Osteoblast (primary cell): ENCODE results near the gene ATXN7. TPM values are rescaled to one million over a fixed set of nuclear protein-coding genes. Genes with fewer than 3 reads are reported as not detected.

Experiments
- DNase-seq: peaks from one replicate; pipeline ENCODE4 v3.0.0; 2011; ENCODE audit warnings: low spot score, mixed read lengths; ENCODE audit not compliant: insufficient read length; ENCODE audit errors: missing footprints
- H2AFZ ChIP-seq: 2 replicates; pipeline ENCODE4 v1.6.0; 2011; ENCODE audit warnings: mild to moderate bottlenecking, low read length
- H3K27ac ChIP-seq: 2 replicates; pipeline ENCODE4 v1.5.1; 2011; ENCODE audit warnings: mild to moderate bottlenecking, low read depth, low read length, moderate library complexity
- H3K27me3 ChIP-seq: 2 replicates; pipeline ENCODE4 v1.6.0; 2012; ENCODE audit warnings: mild to moderate bottlenecking, control low read depth, inconsistent platforms, low read length, moderate library complexity; ENCODE audit not compliant: insufficient read depth
- H3K36me3 ChIP-seq: 2 replicates; pipeline ENCODE4 v1.5.1; 2011; ENCODE audit warnings: mild to moderate bottlenecking, low read length, control low read depth, moderate library complexity; ENCODE audit not compliant: insufficient read depth
- H3K4me1 ChIP-seq: 2 replicates; pipeline ENCODE4 v1.5.1; 2011; ENCODE audit warnings: mild to moderate bottlenecking, low read length, control low read depth, moderate library complexity; ENCODE audit not compliant: insufficient read depth
- H3K4me2 ChIP-seq: 2 replicates; pipeline ENCODE4 v1.6.0; 2011; ENCODE audit warnings: mild to moderate bottlenecking, low read length; ENCODE audit not compliant: insufficient read depth
- H3K4me3 ChIP-seq: fragments of 200-600 bp; sonication (generic); 3 replicates; pipeline ENCODE4 v1.5.1; 2012; ENCODE audit warnings: mild to moderate bottlenecking, low read length, inconsistent platforms; ENCODE audit not compliant: insufficient read depth
- H3K79me2 ChIP-seq: 2 replicates; pipeline ENCODE4 v1.6.0; 2012; ENCODE audit warnings: mild to moderate bottlenecking, low read length, control low read depth, inconsistent platforms; ENCODE audit not compliant: insufficient read depth
- H3K9me3 ChIP-seq: 2 replicates; pipeline ENCODE4 v1.5.1; 2011; ENCODE audit warnings: low read depth, low read length, control low read depth
- H4K20me1 ChIP-seq: 2 replicates; pipeline ENCODE4 v1.6.0; 2012; ENCODE audit warnings: mild to moderate bottlenecking, low read length, control low read depth; ENCODE audit not compliant: insufficient read depth
- total RNA-seq: library from RNA; depleted of rRNA; stranded (reverse); fragments of >200 nt; gene quantifications from 2 replicates; pipeline ENCODE4 v1.2.3, GENCODE V29; 2012
- TF ChIP-seq, protein P1 (sequence below): IDR thresholded peaks from 2 replicates; pipeline ENCODE4 v1.5.1; 2011; ENCODE audit warnings: mild to moderate bottlenecking, low read depth, low read length, moderate library complexity; ENCODE audit errors: extremely low read depth

The ATXN7 gene
- total RNA-seq, 1 donor = 17.0 TPM

DNA sequence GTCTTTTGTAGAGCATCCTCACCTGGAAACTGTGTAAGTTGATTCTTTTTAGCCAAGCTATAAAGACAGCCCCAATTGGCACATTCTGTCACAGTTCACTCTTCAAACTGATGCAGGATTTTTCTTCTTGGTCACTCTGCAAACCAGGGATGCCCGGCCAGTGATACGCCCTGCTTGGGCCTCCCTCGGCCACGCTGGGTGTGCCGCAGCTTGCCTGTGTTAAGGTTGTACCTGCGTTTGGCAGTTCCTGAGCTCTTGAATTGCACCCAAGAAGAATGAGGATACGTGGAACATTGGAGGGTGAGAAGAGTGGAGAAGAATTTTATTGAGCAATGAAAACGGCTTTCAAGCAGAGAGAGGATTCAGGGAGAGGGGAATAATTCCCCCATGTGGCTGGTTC, 109.7 kb downstream of the ATXN7 start:
- Histone ChIP-seq H3K27ac (peak overlapping the region; percentile 65), H3K4me1 (peaks cover 61% of the 10 kb centered on the region), H3K9me3 (no peaks in the 10 kb centered on the region), H2AFZ (no peak overlapping the region), H3K4me2 (no peak overlapping the region), H3K36me3 (peaks cover 13% of the 10 kb centered on the region), H3K4me3 (no peak overlapping the region), H3K27me3 (no peaks in the 10 kb centered on the region), H4K20me1 (peaks cover 15% of the 10 kb centered on the region), H3K79me2 (peaks cover 77% of the 10 kb centered on the region)
- TF ChIP-seq, protein P1, sequence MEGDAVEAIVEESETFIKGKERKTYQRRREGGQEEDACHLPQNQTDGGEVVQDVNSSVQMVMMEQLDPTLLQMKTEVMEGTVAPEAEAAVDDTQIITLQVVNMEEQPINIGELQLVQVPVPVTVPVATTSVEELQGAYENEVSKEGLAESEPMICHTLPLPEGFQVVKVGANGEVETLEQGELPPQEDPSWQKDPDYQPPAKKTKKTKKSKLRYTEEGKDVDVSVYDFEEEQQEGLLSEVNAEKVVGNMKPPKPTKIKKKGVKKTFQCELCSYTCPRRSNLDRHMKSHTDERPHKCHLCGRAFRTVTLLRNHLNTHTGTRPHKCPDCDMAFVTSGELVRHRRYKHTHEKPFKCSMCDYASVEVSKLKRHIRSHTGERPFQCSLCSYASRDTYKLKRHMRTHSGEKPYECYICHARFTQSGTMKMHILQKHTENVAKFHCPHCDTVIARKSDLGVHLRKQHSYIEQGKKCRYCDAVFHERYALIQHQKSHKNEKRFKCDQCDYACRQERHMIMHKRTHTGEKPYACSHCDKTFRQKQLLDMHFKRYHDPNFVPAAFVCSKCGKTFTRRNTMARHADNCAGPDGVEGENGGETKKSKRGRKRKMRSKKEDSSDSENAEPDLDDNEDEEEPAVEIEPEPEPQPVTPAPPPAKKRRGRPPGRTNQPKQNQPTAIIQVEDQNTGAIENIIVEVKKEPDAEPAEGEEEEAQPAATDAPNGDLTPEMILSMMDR = no peak
- DNase-seq = no peak

DNA sequence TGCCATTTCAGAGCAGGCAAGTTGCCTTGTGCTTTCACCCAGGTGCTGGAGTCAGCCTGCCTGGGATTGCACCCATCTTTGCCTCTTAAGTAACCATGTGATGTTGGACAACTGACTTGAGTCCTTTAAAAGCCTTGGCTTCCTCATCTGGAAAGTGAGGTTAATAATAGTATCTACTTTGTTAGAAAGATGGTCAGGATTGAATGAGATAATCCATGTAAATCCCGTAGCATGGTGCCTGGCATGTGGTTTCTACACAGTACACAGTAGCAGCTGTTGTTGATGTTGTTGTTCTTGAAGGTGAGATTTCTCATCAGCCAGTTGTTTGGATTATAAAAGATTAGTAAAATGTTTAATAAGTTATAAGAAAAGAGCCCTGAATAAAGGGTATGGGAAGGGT, 110.8 kb downstream of the ATXN7 start:
- Histone ChIP-seq H3K36me3 (peaks cover 13% of the 10 kb centered on the region), H4K20me1 (peaks cover 15% of the 10 kb centered on the region), H3K4me3 (no peak overlapping the region), H3K27ac (peak overlapping the region; percentile 94), H3K27me3 (no peaks in the 10 kb centered on the region), H3K4me2 (no peak overlapping the region), H3K79me2 (peaks cover 78% of the 10 kb centered on the region), H3K9me3 (no peaks in the 10 kb centered on the region), H3K4me1 (peaks cover 51% of the 10 kb centered on the region), H2AFZ (no peak overlapping the region)
- no peak for DNase-seq
- TF ChIP-seq, protein P1 = no peak

DNA sequence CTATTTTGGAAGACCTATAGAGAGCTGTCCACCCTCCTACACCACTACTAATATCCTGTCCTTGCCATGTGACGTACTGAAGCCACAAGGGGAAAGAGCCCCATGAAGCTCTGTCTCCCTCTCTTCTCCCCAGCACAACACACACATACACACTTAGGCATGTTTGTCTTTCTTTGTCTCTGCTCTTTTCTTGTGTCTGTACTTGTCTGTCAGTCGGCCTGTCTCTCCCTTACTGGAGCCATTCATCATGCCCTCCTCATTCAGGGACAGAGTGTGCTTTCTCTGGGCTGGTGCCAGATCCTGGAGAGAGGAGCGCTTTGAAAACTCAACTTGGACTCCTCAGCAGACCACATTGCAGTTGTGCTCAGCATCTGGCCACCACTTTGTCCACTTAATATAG, 112.1 kb downstream of the ATXN7 start:
- Histone ChIP-seq H3K4me1 (peaks cover 50% of the 10 kb centered on the region), H3K79me2 (peaks cover 73% of the 10 kb centered on the region), H3K4me3 (peak overlapping the region; percentile 44), H3K4me2 (peak overlapping the region; percentile 77), H3K9me3 (no peaks in the 10 kb centered on the region), H3K27me3 (no peaks in the 10 kb centered on the region), H3K36me3 (peaks cover 25% of the 10 kb centered on the region), H2AFZ (peak overlapping the region; percentile 36), H4K20me1 (peaks cover 15% of the 10 kb centered on the region), H3K27ac (peak overlapping the region; percentile 94)
- TF ChIP-seq, protein P1 = no peak
- DNase-seq = peak; percentile 68

DNA sequence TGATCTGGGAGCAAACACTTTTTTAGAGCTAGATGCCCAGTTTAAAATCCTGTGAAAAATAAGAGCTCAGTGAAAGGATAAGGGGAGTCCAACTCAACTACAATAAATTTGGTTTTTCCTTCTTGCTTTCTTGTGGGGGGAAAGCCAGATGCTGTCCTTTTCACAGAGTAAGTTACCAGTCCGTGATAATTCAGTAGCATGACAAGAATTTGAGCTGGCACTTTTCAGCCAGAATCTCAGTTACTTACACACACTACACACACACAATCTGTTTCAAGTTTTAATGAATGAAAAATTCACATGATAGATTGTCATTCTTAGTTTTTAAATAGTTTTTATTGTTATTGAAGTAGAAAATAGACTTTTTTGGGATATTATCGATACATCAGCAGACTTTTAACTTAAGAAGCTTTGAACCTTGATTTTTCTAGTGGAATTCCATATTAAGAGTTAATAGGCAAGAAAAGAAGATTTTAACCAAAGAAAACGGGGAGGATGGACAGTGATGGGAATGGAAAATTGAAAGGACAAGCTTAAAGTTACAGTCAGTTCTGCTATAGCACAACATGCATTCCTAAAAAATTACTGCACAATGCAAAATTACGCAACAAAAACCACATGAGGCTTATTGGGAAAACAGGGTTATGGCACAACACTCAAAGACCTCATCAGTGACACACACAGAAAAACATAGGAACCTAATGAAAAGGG, 112.6 kb downstream of the ATXN7 start:
- Histone ChIP-seq H2AFZ (no peak overlapping the region), H3K4me3 (peak overlapping the region; percentile 44), H3K4me2 (peak overlapping the region; percentile 77), H3K4me1 (peaks cover 50% of the 10 kb centered on the region), H3K79me2 (peaks cover 72% of the 10 kb centered on the region), H3K9me3 (no peaks in the 10 kb centered on the region), H3K27ac (peak overlapping the region; percentile 94), H4K20me1 (peaks cover 18% of the 10 kb centered on the region), H3K36me3 (peaks cover 31% of the 10 kb centered on the region), H3K27me3 (no peaks in the 10 kb centered on the region)
- TF ChIP-seq, protein P1 = no peak
- peak; percentile 90 for DNase-seq
